ENCODE measurements around the gene CDC42BPG.

The CDC42BPG gene

GRCh38 chr11:64888729-64889511, 44.5 kb upstream of the CDC42BPG start:
- TF ChIP-seq CTCF (conservative IDR thresholded peaks at IDR 0.05), result no peak
- no peak overlapping the region for H3K27ac ChIP-seq

GRCh38 chr11:64888406-64888728, 43.9 kb upstream of the CDC42BPG start:
- no peak overlapping the region for H3K27ac ChIP-seq
- TF ChIP-seq CTCF (conservative IDR thresholded peaks at IDR 0.05), result no peak

- H3K27ac ChIP-seq, result no peak overlapping the region
- peak; percentile 98 for TF ChIP-seq CTCF (conservative IDR thresholded peaks at IDR 0.05)
These were observed 43.4 kb upstream of the CDC42BPG start for GRCh38 chr11:64887757-64888405.

GRCh38 chr11:64887234-64887756, 42.8 kb upstream of the CDC42BPG start:
- no peak overlapping the region for H3K27ac ChIP-seq
- no peak for TF ChIP-seq CTCF (conservative IDR thresholded peaks at IDR 0.05)

GRCh38 chr11:64885367-64886286, 41.2 kb upstream of the CDC42BPG start:
- H3K27ac ChIP-seq, result no peak overlapping the region
- no peak for TF ChIP-seq CTCF (conservative IDR thresholded peaks at IDR 0.05)

GRCh38 chr11:64884019-64884418, 39.6 kb upstream of the CDC42BPG start:
- no peak overlapping the region for H3K27ac ChIP-seq
- TF ChIP-seq CTCF (conservative IDR thresholded peaks at IDR 0.05), result no peak

- no peak overlapping the region for H3K27ac ChIP-seq
- no peak for TF ChIP-seq CTCF (conservative IDR thresholded peaks at IDR 0.05)
These were observed 39.1 kb upstream of the CDC42BPG start for GRCh38 chr11:64883575-64883974.
